GM19240 (cell line): ENCODE measurements around the gene SYNM.
"Not testable (repeated sequence)": the region's sequence is repeated elsewhere in the genome, so short reads cannot be mapped to it uniquely, and the experiment has no call there.

Experiments used
- DNase-seq: peaks from one replicate; pipeline ENCODE4 v3.0.0; 2011; ENCODE audit warnings: low spot score; ENCODE audit not compliant: insufficient read length

Gene SYNM

GRCh38 chr15:99104788-99105513, at the start of gene SYNM:
Gene SYNM, plus strand, starts transcription at chr15:99105080. Its CDS starts 120 bp downstream, at chr15:99105200.
- DNase-seq: peak; percentile 81

- DNase-seq: no peak
Observed at GRCh38 chr15:99055555-99056134, 49.2 kb upstream of the SYNM start.

- DNase-seq: no peak
Observed at GRCh38 chr15:99057020-99057419, 47.9 kb upstream of the SYNM start.

GRCh38 chr15:99057697-99058420, 47.0 kb upstream of the SYNM start:
- DNase-seq: no peak

- DNase-seq: no peak
Observed at GRCh38 chr15:99058421-99058870, 46.4 kb upstream of the SYNM start.

GRCh38 chr15:99059010-99059981, 45.6 kb upstream of the SYNM start:
- peak; percentile 53 for DNase-seq

- DNase-seq: not testable (repeated sequence)
Observed at GRCh38 chr15:99060186-99060585, 44.7 kb upstream of the SYNM start.

GRCh38 chr15:99062226-99062625, 42.7 kb upstream of the SYNM start:
- DNase-seq: no peak

GRCh38 chr15:99068186-99068585, 36.7 kb upstream of the SYNM start:
- no peak for DNase-seq

GRCh38 chr15:99070208-99070607, 34.7 kb upstream of the SYNM start:
- DNase-seq: no peak

GRCh38 chr15:99071091-99071680, 33.7 kb upstream of the SYNM start:
- DNase-seq: no peak

GRCh38 chr15:99073008-99073717, 31.7 kb upstream of the SYNM start:
- DNase-seq: no peak

GRCh38 chr15:99074446-99074845, 30.4 kb upstream of the SYNM start:
- no peak for DNase-seq

GRCh38 chr15:99075059-99075652, 29.7 kb upstream of the SYNM start:
- not testable (repeated sequence) for DNase-seq

- DNase-seq: no peak
Observed at GRCh38 chr15:99076109-99076508, 28.8 kb upstream of the SYNM start.

- DNase-seq: peak; percentile 53
Observed at GRCh38 chr15:99076555-99077308, 28.1 kb upstream of the SYNM start.

GRCh38 chr15:99082798-99083197, 22.1 kb upstream of the SYNM start:
- DNase-seq: no peak

GRCh38 chr15:99084965-99085364, 19.9 kb upstream of the SYNM start:
- no peak for DNase-seq
